NOMO-1 treated with dmso at 0.1 percent for 144 hours (cell line): Measurements from ENCODE around the gene ZCWPW1.

Experiments
- DNase-seq: peaks from one replicate; lab custom pipeline; 2025; ENCODE audit not compliant: unreplicated experiment; lab: John Stamatoyannopoulos, UW

ZCWPW1 gene

GRCh38 chr7:100428199-100428966, at the start of gene ZCWPW1:
Gene ZCWPW1, minus strand, starts transcription at chr7:100428703. Its CDS starts 8,054 bp downstream, at chr7:100420649.
- peak; percentile 98 for DNase-seq

GRCh38 chr7:100477871-100478267, 49.4 kb upstream of the ZCWPW1 start:
- no peak for DNase-seq

GRCh38 chr7:100476903-100477870, 48.7 kb upstream of the ZCWPW1 start:
- no peak for DNase-seq

GRCh38 chr7:100476101-100476780, 47.7 kb upstream of the ZCWPW1 start:
- no peak for DNase-seq

- no peak for DNase-seq
Measured at GRCh38 chr7:100475549-100475948, 47.0 kb upstream of the ZCWPW1 start.

- no peak for DNase-seq
Measured at GRCh38 chr7:100472854-100473499, 44.5 kb upstream of the ZCWPW1 start.

GRCh38 chr7:100472121-100472851, 43.8 kb upstream of the ZCWPW1 start:
- no peak for DNase-seq

GRCh38 chr7:100471021-100471420, 42.5 kb upstream of the ZCWPW1 start:
- DNase-seq = no peak

GRCh38 chr7:100469227-100470044, 40.9 kb upstream of the ZCWPW1 start:
- peak; percentile 52 for DNase-seq

- no peak for DNase-seq
Measured at GRCh38 chr7:100467638-100468373, 39.3 kb upstream of the ZCWPW1 start.

- DNase-seq = no peak
Measured at GRCh38 chr7:100466653-100467605, 38.4 kb upstream of the ZCWPW1 start.

GRCh38 chr7:100465702-100466311, 37.3 kb upstream of the ZCWPW1 start:
- DNase-seq = no peak

- no peak for DNase-seq
Measured at GRCh38 chr7:100465299-100465698, 36.8 kb upstream of the ZCWPW1 start.

GRCh38 chr7:100464791-100465190, 36.3 kb upstream of the ZCWPW1 start:
- no peak for DNase-seq

GRCh38 chr7:100464210-100464660, 35.7 kb upstream of the ZCWPW1 start, which contains the start of gene SPACDR:
Gene SPACDR, minus strand, starts transcription at chr7:100464260. Its CDS starts 235 bp downstream, at chr7:100464025.
- no peak for DNase-seq

GRCh38 chr7:100457033-100457432, 28.5 kb upstream of the ZCWPW1 start:
- no peak for DNase-seq

GRCh38 chr7:100456562-100456961, 28.1 kb upstream of the ZCWPW1 start:
- no peak for DNase-seq
